H1 (cell line): ENCODE results near the gene TMEM163. TPM values are rescaled to one million over a fixed set of nuclear protein-coding genes. Genes with fewer than 3 reads are reported as not detected.

Experiments used
- CTCF ChIA-PET: fragments of 300-600 bp; sonication (Branson Sonifier 250); formaldehyde crosslinking; loops from one replicate; lab custom pipeline; 2021; ENCODE audit not compliant: partially characterized antibody; lab: Charles Lee
- POLR2A ChIA-PET: fragments of 300-600 bp; sonication (Branson Sonifier 250); formaldehyde crosslinking; loops from one replicate; lab custom pipeline; 2021; ENCODE audit warnings: inconsistent platforms; ENCODE audit not compliant: partially characterized antibody; lab: Charles Lee
- DNase-seq, 2 experiments: peaks; one replicate each; pipeline versions ENCODE4 v3.0.0 to v3.0.0-alpha.2; 2010 to 2022; ENCODE audit warnings: low spot score in 2 of 2, low read depth in 1 of 2, mixed read lengths in 1 of 2
- FAIRE-seq: peaks from 2 replicates; lab custom pipeline; 2011; peaks lifted over from hg19 to GRCh38; lab: Jason Lieb, UNC
- H2AFZ ChIP-seq: 2 replicates; pipeline ENCODE4 v1.8.1; 2012; ENCODE audit warnings: low read length, inconsistent platforms
- H2AK5ac ChIP-seq: 2 replicates; pipeline ENCODE4 v1.6.1; 2013; ENCODE audit warnings: low read depth, low read length
- H2BK120ac ChIP-seq: replicated peaks from 2 replicates; pipeline ENCODE3; 2013; ENCODE audit warnings: low read depth, low read length, inconsistent platforms
- H2BK12ac ChIP-seq: 2 replicates; pipeline ENCODE4 v1.6.1; 2013; ENCODE audit warnings: low read depth, low read length
- H2BK15ac ChIP-seq: 2 replicates; pipeline ENCODE4 v1.6.1; 2013; ENCODE audit warnings: low read length
- H2BK20ac ChIP-seq: 2 replicates; pipeline ENCODE4 v1.6.1; 2013; ENCODE audit warnings: low read length
- H2BK5ac ChIP-seq: 2 replicates; pipeline ENCODE4 v1.6.1; 2013; ENCODE audit warnings: low read depth, low read length
- H3K14ac ChIP-seq: 2 replicates; pipeline ENCODE4 v1.6.1; 2013; ENCODE audit warnings: inconsistent platforms; ENCODE audit not compliant: insufficient read length
- H3K18ac ChIP-seq: 2 replicates; pipeline ENCODE4 v1.6.1; 2013; ENCODE audit warnings: low read length; ENCODE audit errors: extremely low read depth
- H3K23ac ChIP-seq: 2 replicates; pipeline ENCODE4 v1.6.1; 2013; ENCODE audit warnings: inconsistent platforms; ENCODE audit not compliant: insufficient read length
- H3K23me2 ChIP-seq: 2 replicates; pipeline ENCODE4 v1.6.1; 2013; ENCODE audit warnings: low read depth, low read length
- H3K27ac ChIP-seq: 2 replicates; pipeline ENCODE4 v1.6.1; 2011; ENCODE audit warnings: low read depth, low read length, inconsistent platforms
- H3K27me3 ChIP-seq, 4 experiments: replicated peaks in 1 of 4; 1 replicate in 1 of 4; 2 replicates in 3 of 4; pipeline versions ENCODE4 v1.6.1 to v1.8.1; 2011 to 2013; ENCODE audit warnings: low read length in 3 of 4, mild to moderate bottlenecking in 3 of 4, inconsistent platforms in 2 of 4, mixed read lengths in 2 of 4, moderate library complexity in 1 of 4; ENCODE audit not compliant: control insufficient read depth in 3 of 4, insufficient read depth in 3 of 4; ENCODE audit errors: extremely low read depth in 1 of 4
- H3K36me3 ChIP-seq, 4 experiments: 2 replicates each; pipeline versions ENCODE4 v1.6.1 to v1.8.1; 2011 to 2013; ENCODE audit warnings: mild to moderate bottlenecking in 4 of 4, low read length in 3 of 4, moderate library complexity in 2 of 4, control low read depth in 1 of 4, inconsistent platforms in 1 of 4; ENCODE audit not compliant: insufficient read depth in 4 of 4, control insufficient read depth in 2 of 4
- H3K4ac ChIP-seq: replicated peaks from 2 replicates; pipeline ENCODE3; 2013; ENCODE audit warnings: low read length, low read depth, mixed read lengths, inconsistent platforms; ENCODE audit not compliant: insufficient read length
- H3K4me1 ChIP-seq, 4 experiments: replicated peaks in 1 of 4; 1 replicate in 1 of 4; 2 replicates in 3 of 4; pipeline versions ENCODE4 v1.6.1 to v1.8.1; 2011 to 2013; ENCODE audit warnings: low read length in 3 of 4, inconsistent platforms in 2 of 4, mixed read lengths in 1 of 4; ENCODE audit not compliant: insufficient read depth in 4 of 4, control insufficient read depth in 3 of 4
- H3K4me2 ChIP-seq, 2 experiments: 2 replicates each; pipeline versions ENCODE4 v1.6.1 to v1.8.1; 2011 to 2013; ENCODE audit warnings: low read depth in 2 of 2, low read length in 2 of 2, control low read depth in 1 of 2, inconsistent platforms in 1 of 2, mild to moderate bottlenecking in 1 of 2; ENCODE audit not compliant: insufficient read depth in 1 of 2
- H3K4me3 ChIP-seq, 4 experiments: fragments of 200-600, 300-600 bp in 1 of 4; sonication (generic), shearing (Covaris generic), sonication (Bioruptor Twin) in 1 of 4; 2 replicates each; pipeline versions ENCODE4 v1.5.1 to v1.8.1; 2011 to 2016; ENCODE audit warnings: low read length in 4 of 4, low read depth in 3 of 4, control low read depth in 2 of 4, inconsistent platforms in 2 of 4, mild to moderate bottlenecking in 2 of 4, mixed read lengths in 1 of 4, moderate library complexity in 1 of 4; ENCODE audit not compliant: insufficient read depth in 2 of 4; ENCODE audit errors: extremely low read depth in 1 of 4
- H3K56ac ChIP-seq: replicated peaks from 2 replicates; pipeline ENCODE3; 2013; ENCODE audit warnings: low read depth, mild to moderate bottlenecking, mixed read lengths, low read length, inconsistent platforms; ENCODE audit not compliant: insufficient read length
- H3K79me1 ChIP-seq: 2 replicates; pipeline ENCODE4 v1.6.1; 2013; ENCODE audit warnings: low read depth, low read length, control low read depth
- H3K79me2 ChIP-seq, 2 experiments: 2 replicates each; pipeline versions ENCODE4 v1.6.1 to v1.8.1; 2012 to 2013; ENCODE audit warnings: low read length in 2 of 2, mild to moderate bottlenecking in 2 of 2, inconsistent platforms in 1 of 2; ENCODE audit not compliant: insufficient read depth in 2 of 2, control insufficient read depth in 1 of 2
- H3K9ac ChIP-seq, 4 experiments: replicated peaks in 1 of 4; 1 replicate in 1 of 4; 2 replicates in 3 of 4; pipeline versions ENCODE4 v1.6.1 to v1.8.1; 2011 to 2013; ENCODE audit warnings: low read depth in 3 of 4, low read length in 3 of 4, control low read depth in 2 of 4, mild to moderate bottlenecking in 2 of 4, moderate library complexity in 2 of 4, inconsistent platforms in 1 of 4; ENCODE audit errors: extremely low read depth in 1 of 4
- H3K9me3 ChIP-seq, 2 experiments: 2 replicates each; pipeline versions ENCODE4 v1.6.1 to v1.8.1; 2012 to 2013; ENCODE audit warnings: mild to moderate bottlenecking in 2 of 2, moderate library complexity in 2 of 2, control low read depth in 1 of 2, inconsistent platforms in 1 of 2, low read depth in 1 of 2, low read length in 1 of 2, mixed read lengths in 1 of 2; ENCODE audit not compliant: insufficient read depth in 2 of 2
- H4K20me1 ChIP-seq, 2 experiments: replicated peaks in 1 of 2; 2 replicates each; pipeline versions ENCODE3 to v1.8.1; 2011 to 2013; ENCODE audit warnings: inconsistent platforms in 2 of 2, low read length in 2 of 2, mild to moderate bottlenecking in 1 of 2; ENCODE audit not compliant: insufficient read depth in 2 of 2, control insufficient read depth in 1 of 2
- H4K5ac ChIP-seq: 2 replicates; pipeline ENCODE4 v1.6.1; 2013; ENCODE audit warnings: low read length, low read depth, mixed read lengths, inconsistent platforms; ENCODE audit not compliant: insufficient read length
- H4K8ac ChIP-seq: 2 replicates; pipeline ENCODE4 v1.8.0; 2013; ENCODE audit warnings: mild to moderate bottlenecking, moderate library complexity, low read length, inconsistent platforms; ENCODE audit not compliant: insufficient read depth; ENCODE audit errors: extremely low read depth
- H4K91ac ChIP-seq: replicated peaks from 2 replicates; pipeline ENCODE3; 2013; ENCODE audit warnings: low read length, mixed read lengths, inconsistent platforms; ENCODE audit not compliant: insufficient read length
- CBX5 ChIP-seq: fragments of 300-800, 300-1000 bp; sonication (generic); IDR thresholded peaks from 2 replicates; pipeline ENCODE4 v1.7.1; 2016; ENCODE audit warnings: antibody characterized with exemption, low read length, low read depth
- CREB1 ChIP-seq: IDR thresholded peaks from 2 replicates; pipeline ENCODE4 v1.6.1; 2012; ENCODE audit warnings: inconsistent platforms
- CTBP2 ChIP-seq: IDR thresholded peaks from 2 replicates; pipeline ENCODE4 v1.7.0; 2011; ENCODE audit warnings: borderline replicate concordance, mild to moderate bottlenecking, moderate library complexity, mixed read lengths, low read length; ENCODE audit not compliant: insufficient read depth, insufficient read length
- EGR1 ChIP-seq: IDR thresholded peaks from 2 replicates; pipeline ENCODE4 v1.6.1; 2011; ENCODE audit warnings: low read depth, low read length, borderline replicate concordance
- KDM5A ChIP-seq: fragments of 200-600 bp; IDR thresholded peaks from 2 replicates; pipeline ENCODE4 v1.7.1; 2012; ENCODE audit warnings: mild to moderate bottlenecking, low read length, inconsistent platforms, mixed read lengths
- NANOG ChIP-seq: IDR thresholded peaks from 2 replicates; pipeline ENCODE4 v1.6.1; 2011; ENCODE audit warnings: low read length, low read depth, mild to moderate bottlenecking, inconsistent platforms; ENCODE audit not compliant: insufficient read depth, poor library complexity, severe bottlenecking
- PHF8 ChIP-seq: fragments of 200-600 bp; sonication (generic); conservative IDR thresholded peaks from 2 replicates; pipeline ENCODE4 v1.7.1; 2012; ENCODE audit warnings: low read depth, mild to moderate bottlenecking, inconsistent platforms, low read length, moderate library complexity
- RFX5 ChIP-seq: IDR thresholded peaks from 2 replicates; pipeline ENCODE4 v1.6.1; 2011; ENCODE audit warnings: low read depth, low read length, improper control_type of control experiment, borderline replicate concordance
- TCF12 ChIP-seq: IDR thresholded peaks from 2 replicates; pipeline ENCODE4 v1.6.1; 2011; ENCODE audit warnings: low read depth, mild to moderate bottlenecking, low read length
- YY1 ChIP-seq: IDR thresholded peaks from 2 replicates; pipeline ENCODE4 v1.6.1; 2011; ENCODE audit warnings: low read depth, mild to moderate bottlenecking, low read length
- WGBS, 2 experiments: shearing (Covaris generic) in 1 of 2; methylation state at CpG; one replicate each; pipeline versions ENCODE4 v1.1.6 to v1.1.7; 2013 to 2015; ENCODE audit warnings: low lambda C conversion rate in 2 of 2, mixed read lengths in 2 of 2, inconsistent platforms in 1 of 2, low coverage in 1 of 2, missing lambda C conversion rate in 1 of 2; ENCODE audit not compliant: insufficient replicate concordance in 2 of 2, insufficient coverage in 1 of 2, insufficient read length in 1 of 2; ENCODE audit errors: extremely low coverage in 1 of 2, missing lambda C conversion rate in 1 of 2; 5-methylcytosine and 5-hydroxymethylcytosine counted together
- polyA plus RNA-seq, 7 experiments: library from polyadenylated mRNA; depleted of rRNA in 3 of 7; stranded (reverse) in 5 of 7; unstranded in 2 of 7; fragments of >200 nt in 5 of 7; fragments of 200-250 nt in 2 of 7; gene quantifications; 1 replicate in 5 of 7; 2 replicates in 1 of 7; 4 replicates in 1 of 7; pipeline versions ENCODE4 v1.2.1 to v1.2.3, GENCODE V29; 2011 to 2013; ENCODE audit warnings: missing spikeins in 2 of 7, mixed read lengths in 2 of 7
- total RNA-seq: library from RNA; stranded (reverse); fragmentation: NEBNext Ultra II Directional; extraction: Animal tissue kit (Norgen Biotek cat#: 25700); gene quantifications from 2 replicates; pipeline ENCODE4 v1.2.1, GENCODE V29; 2021

Gene TMEM163
- total and polyA plus RNA-seq, 2 of the 8 experiments (the other 6 are each of a cell fraction or from before 2014, with no cell fraction given): 2.8 to 3.2 TPM

DNA sequence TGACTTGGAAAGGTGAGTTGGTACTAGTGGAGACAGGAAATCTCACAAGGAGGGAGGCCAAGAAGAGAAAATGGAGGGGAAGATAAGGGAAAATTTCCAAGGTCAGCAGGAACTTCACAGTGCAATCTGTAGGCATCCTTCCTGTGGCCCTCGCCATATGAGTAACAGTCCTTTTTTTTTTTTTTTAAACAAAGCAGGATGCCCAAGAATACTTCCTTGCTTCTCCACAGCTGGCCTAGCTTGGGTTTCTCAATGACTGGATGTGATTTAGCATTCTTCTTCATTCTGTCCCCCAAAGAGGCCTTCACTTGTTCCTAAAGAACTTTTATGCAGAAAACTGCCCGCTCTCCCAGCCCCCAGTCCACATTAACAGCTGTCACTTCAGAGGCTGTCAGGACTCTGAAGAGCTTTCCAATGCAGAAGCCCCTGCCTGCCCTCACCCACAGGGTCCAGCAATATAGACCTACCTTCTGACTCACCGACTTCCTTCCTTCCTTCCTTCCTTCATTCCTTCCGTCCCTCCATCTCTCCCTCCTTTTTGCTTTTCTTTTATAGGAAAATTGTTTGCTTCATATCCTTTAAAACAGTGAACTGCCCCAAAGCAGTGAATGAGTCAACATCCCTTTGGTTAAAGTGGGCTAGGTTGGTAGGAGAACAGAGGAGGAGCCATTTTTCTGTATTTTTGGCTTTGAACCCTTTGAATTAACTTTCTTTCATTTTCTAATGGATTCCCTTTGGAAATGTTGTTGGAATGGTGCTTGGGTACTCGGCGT is 292.9 kb downstream of the TMEM163 start:
- POLR2A ChIA-PET: no interaction called here
- no peak for FAIRE-seq
- CTCF ChIA-PET: interaction anchor here (0.9 to 7.1 kb wide), 4 partner anchors 7 to 51 kb away, joined by 3 to 46 read pairs (median 4); no protein-coding TSS in a partner anchor

More for the DNA sequence above, 292.9 kb downstream of the TMEM163 start:
- no peak overlapping the region for H3K14ac ChIP-seq
- H3K9me3 ChIP-seq: no peaks in the 10 kb centered on the region
- H3K36me3 ChIP-seq: peaks cover 0 to 13% (median 6%) of the 10 kb centered on the region in 4 experiments; a peak in 5 of 8 replicates
- DNase-seq: no peak
- H3K18ac ChIP-seq: no peak overlapping the region
- no peak overlapping the region for H2AFZ ChIP-seq
- H4K20me1 ChIP-seq: peaks cover 5 to 6% of the 10 kb centered on the region in 2 experiments
- no peaks in the 10 kb centered on the region for H3K79me1 ChIP-seq
- TF ChIP-seq CBX5 (no peak), YY1 (no peak), RFX5 (no peak), EGR1 (no peak), NANOG (no peak), CTBP2 (no peak), PHF8 (no peak), CREB1 (no peak), TCF12 (no peak), KDM5A (no peak)
- no peak overlapping the region for H3K4me2 ChIP-seq
- no peaks in the 10 kb centered on the region for H3K23me2 ChIP-seq
- no peak overlapping the region for H4K91ac ChIP-seq
- no peak overlapping the region for H4K8ac ChIP-seq
- no peaks in the 10 kb centered on the region for H3K79me2 ChIP-seq
- WGBS, 2 experiments: 92 to 100% methylated on average over 2 to 6 of the region's 6 CpGs
- no peak overlapping the region for H4K5ac ChIP-seq
- no peak overlapping the region for H3K9ac ChIP-seq
- no peak overlapping the region for H3K4me3 ChIP-seq
- H3K56ac ChIP-seq: no peak overlapping the region
- H3K27ac ChIP-seq: no peak overlapping the region
- no peak overlapping the region for H2BK20ac ChIP-seq
- H2BK15ac ChIP-seq: no peak overlapping the region
- H2BK12ac ChIP-seq: no peak overlapping the region
- no peak overlapping the region for H2BK5ac ChIP-seq
- H3K23ac ChIP-seq: no peak overlapping the region
- H2BK120ac ChIP-seq: no peak overlapping the region
- no peak overlapping the region for H2AK5ac ChIP-seq
- H3K27me3 ChIP-seq: peaks cover 2 to 16% (median 8%) of the 10 kb centered on the region in 4 experiments; a peak in 6 of 7 replicates
- 0 out of 7 replicates have a peak, but pooled peaks cover 0 to under 1% (median 0%) of the 10 kb centered on the region in 4 experiments for H3K4me1 ChIP-seq
- no peak overlapping the region for H3K4ac ChIP-seq
